H1 (cell line): ENCODE data around the gene PIP5K1B. TPM values are rescaled to one million over a fixed set of nuclear protein-coding genes. Genes with fewer than 3 reads are reported as not detected.

Experiments
- SP2 ChIP-seq: IDR thresholded peaks from 2 replicates; pipeline ENCODE4 v1.6.1; 2012; ENCODE audit warnings: mild to moderate bottlenecking, low read length, inconsistent platforms
- polyA plus RNA-seq, 7 experiments: library from polyadenylated mRNA; depleted of rRNA in 3 of 7; stranded (reverse) in 5 of 7; unstranded in 2 of 7; fragments of >200 nt in 5 of 7; fragments of 200-250 nt in 2 of 7; gene quantifications; 1 replicate in 5 of 7; 2 replicates in 1 of 7; 4 replicates in 1 of 7; pipeline versions ENCODE4 v1.2.1 to v1.2.3, GENCODE V29; 2011 to 2013; ENCODE audit warnings: missing spikeins in 2 of 7, mixed read lengths in 2 of 7
- total RNA-seq: library from RNA; stranded (reverse); fragmentation: NEBNext Ultra II Directional; extraction: Animal tissue kit (Norgen Biotek cat#: 25700); gene quantifications from 2 replicates; pipeline ENCODE4 v1.2.1, GENCODE V29; 2021
- TF ChIP-seq, protein P1 (sequence below): fragments of 300-600 bp; sonication (generic); IDR thresholded peaks from 2 replicates; pipeline ENCODE4 v1.7.1; 2012; ENCODE audit warnings: low read length, moderate library complexity, mild to moderate bottlenecking, inconsistent platforms; ENCODE audit not compliant: insufficient replicate concordance

PIP5K1B gene
- total and polyA plus RNA-seq, 2 of the 8 experiments (the other 6 are each of a cell fraction or from before 2014, with no cell fraction given), result 4.7 to 7.7 TPM

DNA sequence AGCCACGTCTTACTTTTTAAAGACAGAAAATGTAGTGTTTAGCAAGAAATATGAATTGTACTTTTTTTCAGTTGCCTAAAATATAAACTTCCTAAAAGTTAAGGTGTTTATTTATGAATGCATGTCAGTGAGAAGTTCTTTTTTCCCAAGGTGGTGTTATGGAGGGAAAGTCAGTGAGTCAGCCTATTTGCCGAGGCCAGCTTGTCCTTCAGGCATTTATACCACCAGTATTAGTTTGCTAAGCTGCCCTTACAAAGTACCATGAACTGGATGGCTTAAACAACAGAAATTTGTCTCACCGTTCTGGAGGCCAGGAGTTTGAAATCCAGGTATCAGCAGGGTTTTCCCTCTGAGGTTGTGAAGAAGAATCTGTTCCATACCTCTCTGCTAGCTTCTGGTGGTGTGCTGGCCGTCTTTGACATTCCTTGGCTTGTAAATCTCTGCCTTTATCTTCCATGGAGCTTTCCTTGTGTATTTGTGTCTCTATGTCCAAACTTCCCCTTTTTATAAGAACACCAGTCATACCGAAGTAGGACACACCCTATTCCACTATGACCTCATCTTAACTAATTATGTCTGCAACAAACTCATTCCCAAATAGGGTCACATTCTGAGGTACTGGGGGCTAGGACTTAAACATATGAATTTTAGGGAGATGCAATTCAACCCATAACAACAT, 270.5 kb downstream of the PIP5K1B start (continued):
- TF ChIP-seq, protein P1, sequence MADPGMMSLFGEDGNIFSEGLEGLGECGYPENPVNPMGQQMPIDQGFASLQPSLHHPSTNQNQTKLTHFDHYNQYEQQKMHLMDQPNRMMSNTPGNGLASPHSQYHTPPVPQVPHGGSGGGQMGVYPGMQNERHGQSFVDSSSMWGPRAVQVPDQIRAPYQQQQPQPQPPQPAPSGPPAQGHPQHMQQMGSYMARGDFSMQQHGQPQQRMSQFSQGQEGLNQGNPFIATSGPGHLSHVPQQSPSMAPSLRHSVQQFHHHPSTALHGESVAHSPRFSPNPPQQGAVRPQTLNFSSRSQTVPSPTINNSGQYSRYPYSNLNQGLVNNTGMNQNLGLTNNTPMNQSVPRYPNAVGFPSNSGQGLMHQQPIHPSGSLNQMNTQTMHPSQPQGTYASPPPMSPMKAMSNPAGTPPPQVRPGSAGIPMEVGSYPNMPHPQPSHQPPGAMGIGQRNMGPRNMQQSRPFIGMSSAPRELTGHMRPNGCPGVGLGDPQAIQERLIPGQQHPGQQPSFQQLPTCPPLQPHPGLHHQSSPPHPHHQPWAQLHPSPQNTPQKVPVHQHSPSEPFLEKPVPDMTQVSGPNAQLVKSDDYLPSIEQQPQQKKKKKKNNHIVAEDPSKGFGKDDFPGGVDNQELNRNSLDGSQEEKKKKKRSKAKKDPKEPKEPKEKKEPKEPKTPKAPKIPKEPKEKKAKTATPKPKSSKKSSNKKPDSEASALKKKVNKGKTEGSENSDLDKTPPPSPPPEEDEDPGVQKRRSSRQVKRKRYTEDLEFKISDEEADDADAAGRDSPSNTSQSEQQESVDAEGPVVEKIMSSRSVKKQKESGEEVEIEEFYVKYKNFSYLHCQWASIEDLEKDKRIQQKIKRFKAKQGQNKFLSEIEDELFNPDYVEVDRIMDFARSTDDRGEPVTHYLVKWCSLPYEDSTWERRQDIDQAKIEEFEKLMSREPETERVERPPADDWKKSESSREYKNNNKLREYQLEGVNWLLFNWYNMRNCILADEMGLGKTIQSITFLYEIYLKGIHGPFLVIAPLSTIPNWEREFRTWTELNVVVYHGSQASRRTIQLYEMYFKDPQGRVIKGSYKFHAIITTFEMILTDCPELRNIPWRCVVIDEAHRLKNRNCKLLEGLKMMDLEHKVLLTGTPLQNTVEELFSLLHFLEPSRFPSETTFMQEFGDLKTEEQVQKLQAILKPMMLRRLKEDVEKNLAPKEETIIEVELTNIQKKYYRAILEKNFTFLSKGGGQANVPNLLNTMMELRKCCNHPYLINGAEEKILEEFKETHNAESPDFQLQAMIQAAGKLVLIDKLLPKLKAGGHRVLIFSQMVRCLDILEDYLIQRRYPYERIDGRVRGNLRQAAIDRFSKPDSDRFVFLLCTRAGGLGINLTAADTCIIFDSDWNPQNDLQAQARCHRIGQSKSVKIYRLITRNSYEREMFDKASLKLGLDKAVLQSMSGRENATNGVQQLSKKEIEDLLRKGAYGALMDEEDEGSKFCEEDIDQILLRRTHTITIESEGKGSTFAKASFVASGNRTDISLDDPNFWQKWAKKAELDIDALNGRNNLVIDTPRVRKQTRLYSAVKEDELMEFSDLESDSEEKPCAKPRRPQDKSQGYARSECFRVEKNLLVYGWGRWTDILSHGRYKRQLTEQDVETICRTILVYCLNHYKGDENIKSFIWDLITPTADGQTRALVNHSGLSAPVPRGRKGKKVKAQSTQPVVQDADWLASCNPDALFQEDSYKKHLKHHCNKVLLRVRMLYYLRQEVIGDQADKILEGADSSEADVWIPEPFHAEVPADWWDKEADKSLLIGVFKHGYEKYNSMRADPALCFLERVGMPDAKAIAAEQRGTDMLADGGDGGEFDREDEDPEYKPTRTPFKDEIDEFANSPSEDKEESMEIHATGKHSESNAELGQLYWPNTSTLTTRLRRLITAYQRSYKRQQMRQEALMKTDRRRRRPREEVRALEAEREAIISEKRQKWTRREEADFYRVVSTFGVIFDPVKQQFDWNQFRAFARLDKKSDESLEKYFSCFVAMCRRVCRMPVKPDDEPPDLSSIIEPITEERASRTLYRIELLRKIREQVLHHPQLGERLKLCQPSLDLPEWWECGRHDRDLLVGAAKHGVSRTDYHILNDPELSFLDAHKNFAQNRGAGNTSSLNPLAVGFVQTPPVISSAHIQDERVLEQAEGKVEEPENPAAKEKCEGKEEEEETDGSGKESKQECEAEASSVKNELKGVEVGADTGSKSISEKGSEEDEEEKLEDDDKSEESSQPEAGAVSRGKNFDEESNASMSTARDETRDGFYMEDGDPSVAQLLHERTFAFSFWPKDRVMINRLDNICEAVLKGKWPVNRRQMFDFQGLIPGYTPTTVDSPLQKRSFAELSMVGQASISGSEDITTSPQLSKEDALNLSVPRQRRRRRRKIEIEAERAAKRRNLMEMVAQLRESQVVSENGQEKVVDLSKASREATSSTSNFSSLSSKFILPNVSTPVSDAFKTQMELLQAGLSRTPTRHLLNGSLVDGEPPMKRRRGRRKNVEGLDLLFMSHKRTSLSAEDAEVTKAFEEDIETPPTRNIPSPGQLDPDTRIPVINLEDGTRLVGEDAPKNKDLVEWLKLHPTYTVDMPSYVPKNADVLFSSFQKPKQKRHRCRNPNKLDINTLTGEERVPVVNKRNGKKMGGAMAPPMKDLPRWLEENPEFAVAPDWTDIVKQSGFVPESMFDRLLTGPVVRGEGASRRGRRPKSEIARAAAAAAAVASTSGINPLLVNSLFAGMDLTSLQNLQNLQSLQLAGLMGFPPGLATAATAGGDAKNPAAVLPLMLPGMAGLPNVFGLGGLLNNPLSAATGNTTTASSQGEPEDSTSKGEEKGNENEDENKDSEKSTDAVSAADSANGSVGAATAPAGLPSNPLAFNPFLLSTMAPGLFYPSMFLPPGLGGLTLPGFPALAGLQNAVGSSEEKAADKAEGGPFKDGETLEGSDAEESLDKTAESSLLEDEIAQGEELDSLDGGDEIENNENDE, result no peak
- TF ChIP-seq SP2, result no peak
